Stimulated activated CD8-positive, alpha-beta memory T cell treated with anti-CD3 and anti-CD28 coated beads, Interleukin-4, amount 100 ng/mL, for 48 hours (primary cell): Measurements from ENCODE around the gene ALKAL2.

ENCODE experiments used
- DNase-seq: peaks from one replicate; pipeline ENCODE4 v3.0.0-alpha.2; 2020

The ALKAL2 gene

GRCh38 chr2:269356-270030 lies 18.4 kb downstream of the ALKAL2 start:
- DNase-seq, result no peak

GRCh38 chr2:268323-268722 lies 19.6 kb downstream of the ALKAL2 start:
- DNase-seq, result no peak

DNA sequence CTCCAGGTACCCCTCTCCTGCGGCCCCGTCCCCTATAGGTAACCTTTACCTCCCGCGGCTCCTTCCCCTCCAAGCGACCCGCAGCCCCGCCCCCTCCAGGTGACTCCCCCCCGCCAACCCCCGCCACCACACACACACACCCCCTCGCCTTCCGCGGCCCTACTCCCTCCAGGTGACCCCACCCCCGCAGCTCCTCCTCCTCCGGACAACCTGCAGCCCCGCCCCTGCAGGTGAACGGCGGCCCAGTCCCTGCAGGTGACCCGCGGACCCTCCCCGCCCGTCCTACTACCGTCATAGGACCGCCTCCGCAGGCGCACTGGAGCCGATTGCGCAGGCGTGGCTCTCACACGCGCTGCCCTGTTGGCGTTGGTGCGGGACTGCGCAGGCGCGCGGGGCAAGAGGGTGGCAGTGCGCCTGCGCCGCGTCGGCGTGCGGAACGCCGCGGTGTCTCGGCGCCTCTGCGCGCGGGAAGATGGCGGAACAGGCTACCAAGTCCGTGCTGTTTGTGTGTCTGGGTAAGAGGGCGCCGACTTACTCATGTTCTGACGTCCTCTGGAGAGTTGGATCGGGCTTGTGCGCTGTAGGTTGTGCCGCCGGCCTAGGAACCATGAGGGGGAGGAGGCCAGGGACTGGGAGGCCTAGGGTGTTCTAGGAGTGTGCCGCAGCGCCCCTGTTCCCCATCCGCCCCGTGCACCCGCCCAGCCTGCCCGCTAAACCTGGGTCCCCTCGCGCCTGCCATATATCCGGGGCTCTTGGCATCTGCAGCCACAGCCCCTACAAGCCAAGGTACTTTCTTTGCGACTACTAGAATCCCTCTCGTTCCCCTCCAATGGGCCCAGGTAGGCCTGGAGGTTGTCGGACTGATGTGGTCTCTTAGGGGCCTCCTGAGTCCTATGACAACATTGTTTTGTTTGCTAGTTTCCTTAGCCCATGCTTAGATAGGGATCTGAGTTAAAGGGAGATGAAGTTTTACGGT lies 23.1 kb downstream of the ALKAL2 start, which contains the start of gene ACP1:
ACP1 (plus strand) TSS at position 455 of the 976 bp plus-strand sequence; CDS start at position 473, 18 bp downstream.
- peak; percentile 94 for DNase-seq

DNA sequence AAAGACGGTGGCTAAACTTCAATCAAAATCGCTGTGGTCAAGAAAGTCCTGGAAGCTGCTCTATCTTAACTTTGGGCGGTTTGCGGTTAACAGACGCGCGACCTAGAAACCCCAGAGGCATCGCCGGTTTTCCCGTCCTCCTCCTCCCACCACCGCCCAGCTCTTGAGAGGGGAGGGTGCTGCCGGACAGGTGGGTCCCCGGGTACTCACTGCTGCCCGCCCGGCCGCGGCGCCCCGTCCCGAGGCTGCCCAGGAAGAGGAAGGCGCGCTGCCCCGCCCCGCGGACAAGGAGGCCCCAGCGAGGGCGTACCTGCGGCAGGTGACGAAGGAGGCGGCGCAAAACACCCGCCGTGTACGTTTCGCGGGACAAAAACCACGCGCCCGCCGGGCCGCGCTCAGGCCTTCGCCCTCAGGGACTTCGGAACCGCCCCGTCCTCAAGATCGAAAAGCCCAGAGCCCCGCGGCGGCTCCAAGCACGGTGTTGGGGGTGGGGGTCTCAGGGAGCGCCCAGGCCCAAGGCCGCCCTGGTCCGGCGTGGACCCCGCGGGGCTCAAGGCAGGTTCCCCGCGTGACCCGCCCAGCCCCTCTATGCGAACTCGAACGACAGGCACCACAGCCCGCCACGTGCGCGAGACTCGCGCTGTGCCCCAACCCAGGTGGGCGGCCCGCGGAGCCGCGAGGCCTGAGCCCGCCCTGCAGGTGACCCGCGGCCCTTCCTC lies 24.0 kb downstream of the ALKAL2 start, which contains the start of gene SH3YL1:
SH3YL1 (minus strand) TSS at position 259 of the 719 bp plus-strand sequence; CDS start at position 211, 48 bp downstream.
- DNase-seq, result peak; percentile 61

GRCh38 chr2:263022-263738 lies 24.7 kb downstream of the ALKAL2 start:
- no peak for DNase-seq

- no peak for DNase-seq
These were observed 25.8 kb downstream of the ALKAL2 start for GRCh38 chr2:262117-262516.

DNA sequence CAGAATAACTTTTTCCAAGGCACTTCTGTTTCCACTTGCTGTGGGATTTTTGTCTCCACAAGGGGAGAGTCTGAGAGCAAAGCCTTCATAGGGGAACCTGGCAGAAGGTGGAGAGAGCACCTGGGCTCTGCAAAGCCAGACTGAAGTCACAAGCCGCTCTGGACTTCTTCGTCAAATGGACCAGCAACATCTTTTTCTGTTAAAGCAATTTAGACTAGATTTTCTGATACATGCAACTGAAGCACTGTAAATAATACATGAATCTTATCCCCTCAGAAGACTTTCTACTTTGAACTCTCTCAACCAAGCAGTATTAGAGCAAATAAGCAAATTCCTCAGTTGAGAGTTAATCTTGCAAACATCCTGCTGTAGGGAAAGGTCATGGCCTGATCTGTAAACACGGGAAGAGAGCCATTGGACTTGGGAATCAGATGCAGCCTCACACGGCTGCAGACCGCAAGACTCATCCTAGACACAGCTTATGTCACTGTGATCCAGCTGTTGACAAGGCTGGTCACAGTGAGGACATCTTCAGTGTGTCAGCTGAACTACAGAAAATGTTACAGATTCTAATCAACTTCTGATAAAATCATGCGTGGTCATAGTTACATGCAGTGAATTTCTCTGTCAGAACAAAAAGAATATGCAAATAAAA lies 27.3 kb downstream of the ALKAL2 start:
- no peak for DNase-seq

GRCh38 chr2:259789-260331 lies 28.0 kb downstream of the ALKAL2 start:
- no peak for DNase-seq

GRCh38 chr2:258933-259332 lies 29.0 kb downstream of the ALKAL2 start:
- no peak for DNase-seq

- DNase-seq, result no peak
These were observed 30.0 kb downstream of the ALKAL2 start for GRCh38 chr2:257842-258241.

DNA sequence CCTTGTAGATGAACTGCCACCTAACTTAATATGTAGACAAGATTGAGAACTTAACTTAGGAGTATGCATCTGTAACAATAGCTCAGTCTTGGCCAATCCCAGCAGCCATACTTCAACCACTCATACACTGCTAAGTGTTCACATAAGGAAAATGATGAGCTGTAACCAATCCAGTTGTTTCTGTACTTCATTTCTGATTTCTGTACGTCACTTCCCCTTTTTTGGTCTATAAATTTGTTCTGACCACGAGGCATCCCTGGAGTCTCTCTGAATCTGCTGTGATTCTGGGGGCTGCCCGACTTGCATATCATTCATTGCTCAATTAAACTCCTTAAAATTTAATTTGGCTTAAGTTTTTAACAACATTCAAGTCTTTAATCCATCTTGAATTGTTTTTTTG lies 30.5 kb downstream of the ALKAL2 start:
- no peak for DNase-seq

GRCh38 chr2:256094-256493 lies 31.8 kb downstream of the ALKAL2 start:
- no peak for DNase-seq

DNA sequence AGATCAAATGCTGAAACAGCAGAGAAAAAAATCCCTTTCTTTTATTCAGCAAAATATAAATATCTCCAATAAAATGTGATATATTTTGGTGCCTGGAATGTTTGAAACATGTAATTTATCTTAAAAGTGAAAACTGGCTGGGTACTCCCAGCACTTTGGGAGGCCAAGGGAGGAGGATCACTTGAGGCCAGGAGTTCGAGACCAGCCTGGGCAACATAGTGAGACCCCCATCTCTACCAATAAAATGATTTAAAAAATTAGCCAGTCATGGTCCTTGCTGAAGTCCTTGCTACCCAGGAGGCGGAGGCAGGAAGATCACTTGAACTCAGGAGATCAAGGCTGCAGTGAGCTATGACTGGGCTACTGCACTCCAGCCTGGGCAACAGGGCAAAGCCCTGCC lies 32.7 kb downstream of the ALKAL2 start:
- DNase-seq, result no peak

- no peak for DNase-seq
These were observed 33.6 kb downstream of the ALKAL2 start for GRCh38 chr2:254241-254640.

GRCh38 chr2:253202-253638 lies 34.7 kb downstream of the ALKAL2 start:
- no peak for DNase-seq

- DNase-seq, result no peak
These were observed 35.8 kb downstream of the ALKAL2 start for GRCh38 chr2:252001-252602.

DNA sequence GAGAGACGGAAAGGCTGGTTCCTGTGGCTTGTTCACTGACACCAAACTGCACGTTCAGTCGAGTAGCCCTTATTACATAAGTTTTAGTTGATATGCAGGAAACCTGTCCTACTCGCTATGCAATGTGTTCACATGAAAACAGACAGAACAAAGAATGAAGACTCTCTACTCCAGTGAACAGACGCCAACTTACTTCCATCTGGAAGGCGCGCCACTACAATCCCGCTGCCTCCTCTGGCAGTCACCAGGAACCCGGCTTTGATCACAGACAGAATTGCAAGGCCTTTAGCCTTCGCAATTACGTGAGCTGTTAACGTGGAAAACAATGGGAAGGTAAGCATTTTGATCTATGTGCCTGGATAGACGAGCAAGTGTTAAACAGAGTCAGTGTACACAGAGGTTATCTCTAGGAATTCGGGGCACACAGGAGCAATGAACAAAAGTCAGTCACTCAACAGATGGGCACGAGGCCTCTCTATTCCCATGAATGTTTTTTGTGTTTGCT lies 38.3 kb downstream of the ALKAL2 start:
- no peak for DNase-seq

DNA sequence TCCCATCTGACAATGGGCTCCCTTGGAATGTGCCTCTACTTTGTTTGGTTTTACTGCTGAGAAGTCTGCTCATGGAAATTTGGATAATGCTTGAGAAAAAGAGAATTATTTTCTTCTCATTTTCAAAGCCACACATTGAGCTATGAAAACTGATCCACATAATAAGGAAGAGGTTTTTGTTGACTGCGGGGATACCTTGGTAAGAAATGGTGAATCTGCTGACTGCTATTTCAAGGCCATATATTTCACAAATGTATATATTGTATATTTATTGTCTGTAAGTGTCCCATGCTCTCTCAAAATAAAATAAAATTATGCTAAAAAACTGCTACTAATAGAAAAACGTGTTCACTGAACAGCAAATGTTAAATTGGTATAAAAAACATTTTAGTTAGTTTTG lies 39.2 kb downstream of the ALKAL2 start:
- no peak for DNase-seq

DNA sequence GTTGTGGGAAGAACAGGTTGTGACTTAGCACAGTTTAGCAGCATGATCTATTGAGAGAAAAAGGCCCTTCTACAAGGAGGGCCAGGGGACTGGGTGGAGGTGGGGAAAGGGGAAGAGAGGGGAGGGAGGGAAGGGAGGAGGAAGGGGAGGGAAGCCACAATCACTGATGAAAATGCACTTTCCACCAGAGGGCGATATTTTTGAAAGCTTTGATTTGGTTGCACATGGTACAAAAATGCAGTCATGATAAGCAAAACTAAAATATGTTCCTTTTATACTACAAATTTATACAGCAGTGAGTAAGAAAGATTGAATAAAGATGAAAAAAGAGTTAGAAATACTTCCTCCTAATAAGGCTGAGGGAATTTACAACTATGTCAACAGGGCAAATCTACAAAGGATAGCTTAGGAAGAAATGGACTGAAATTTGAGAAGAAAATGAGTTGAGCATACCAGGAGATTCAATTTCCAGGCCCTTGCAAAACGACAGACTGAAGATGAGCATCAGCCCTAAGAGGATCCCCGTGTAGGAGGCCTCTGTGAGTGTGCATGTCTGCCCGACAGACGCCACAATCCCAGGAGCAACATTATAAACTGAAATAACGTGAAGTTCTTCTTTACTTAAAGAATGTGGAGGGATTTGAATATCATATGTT lies 41.3 kb downstream of the ALKAL2 start:
- DNase-seq, result no peak

- no peak for DNase-seq
These were observed 43.3 kb downstream of the ALKAL2 start for GRCh38 chr2:244547-244946.
